Upper lobe of right lung (tissue), 1 donor: ENCODE results near the gene MOV10L1. TPM values are rescaled to one million over a fixed set of nuclear protein-coding genes. Genes with fewer than 3 reads are reported as not detected.
A peak's percentile ranks its signal among the peaks of the same experiment; 100 is the strongest.

ENCODE experiments used
- ATAC-seq: fragments of 200-7000 bp; cut with Tn5 transposase; one replicate; pipeline ENCODE4 v1.9.1; 2020; ENCODE audit warnings: mild to moderate bottlenecking, moderate library complexity
- DNase-seq: peaks from one replicate; pipeline ENCODE4 v3.0.0-alpha.2; 2020
- H3K27ac ChIP-seq: fragments of 200-600 bp; one replicate; pipeline ENCODE4 v1.8.0; 2022
- H3K27me3 ChIP-seq: fragments of 200-600 bp; one replicate; pipeline ENCODE4 v1.8.0; 2022; ENCODE audit warnings: mild to moderate bottlenecking
- H3K36me3 ChIP-seq: fragments of 200-600 bp; one replicate; pipeline ENCODE4 v1.8.0; 2022
- H3K4me1 ChIP-seq: fragments of 200-600 bp; one replicate; pipeline ENCODE4 v1.8.0; 2022
- H3K4me3 ChIP-seq: fragments of 200-600 bp; one replicate; pipeline ENCODE4 v1.8.0; 2022; ENCODE audit warnings: mild to moderate bottlenecking
- H3K9me3 ChIP-seq: fragments of 200-600 bp; one replicate; pipeline ENCODE4 v1.8.0; 2022
- CTCF ChIP-seq: fragments of 200-600 bp; IDR thresholded peaks from one replicate; pipeline ENCODE4 v1.8.0; 2022; ENCODE audit warnings: antibody characterized with exemption
- intact Hi-C: fragments of 100-400 bp; cut with DNase I; formaldehyde crosslinking; loops from one replicate; pipeline ENCODE4 v1.11.0; 2022
- total RNA-seq: library from RNA; stranded (reverse); fragmentation: NEBNext Ultra II Directional; extraction: Animal tissue kit (Norgen Biotek cat#: 25700); gene quantifications from one replicate; pipeline ENCODE4 v1.2.1, GENCODE V29; 2021
- donor health status: DM: no; HTN: yes; CAD: no; lungs with severe emphysema.

MOV10L1 gene
- total RNA-seq, 1 donor from 2014 or later, result 1.2 TPM

- no peak overlapping the region for H3K27ac ChIP-seq
- no peaks in the 10 kb centered on the region for H3K4me1 ChIP-seq
- H3K27me3 ChIP-seq, result no peaks in the 10 kb centered on the region
- no peaks in the 10 kb centered on the region for H3K9me3 ChIP-seq
- TF ChIP-seq CTCF, result no peak
- no peak for DNase-seq
- H3K36me3 ChIP-seq, result no peaks in the 10 kb centered on the region
- no peak overlapping the region for H3K4me3 ChIP-seq
- intact Hi-C loops, result no loop called here
- no peak for ATAC-seq
Observed at GRCh38 chr22:50111056-50111455, 21.2 kb downstream of the MOV10L1 start.

GRCh38 chr22:50112151-50113118 is 22.6 kb downstream of the MOV10L1 start:
- Histone ChIP-seq H3K36me3 (no peaks in the 10 kb centered on the region), H3K4me3 (no peak overlapping the region), H3K9me3 (no peaks in the 10 kb centered on the region), H3K4me1 (no peaks in the 10 kb centered on the region), H3K27ac (no peak overlapping the region), H3K27me3 (no peaks in the 10 kb centered on the region)
- no peak for DNase-seq
- peak; percentile 45 for ATAC-seq
- intact Hi-C loops, result no loop called here
- no peak for TF ChIP-seq CTCF

- DNase-seq, result peak; percentile 76
- Histone ChIP-seq H3K4me1 (peaks cover 6% of the 10 kb centered on the region), H3K36me3 (no peaks in the 10 kb centered on the region), H3K27ac (peak overlapping the region; percentile 43), H3K4me3 (no peak overlapping the region), H3K27me3 (no peaks in the 10 kb centered on the region), H3K9me3 (no peaks in the 10 kb centered on the region)
- no peak for TF ChIP-seq CTCF
- ATAC-seq, result peak; percentile 79
- intact Hi-C loops, result no loop called here
Observed at GRCh38 chr22:50114221-50115021, 24.6 kb downstream of the MOV10L1 start.

GRCh38 chr22:50115693-50116092 is 25.9 kb downstream of the MOV10L1 start:
- DNase-seq, result no peak
- no peak for ATAC-seq
- no peak overlapping the region for H3K27ac ChIP-seq
- intact Hi-C loops, result no loop called here
- H3K4me1 ChIP-seq, result peaks cover 7% of the 10 kb centered on the region
- H3K27me3 ChIP-seq, result no peaks in the 10 kb centered on the region
- no peak for TF ChIP-seq CTCF
- H3K9me3 ChIP-seq, result no peaks in the 10 kb centered on the region
- no peaks in the 10 kb centered on the region for H3K36me3 ChIP-seq
- H3K4me3 ChIP-seq, result no peak overlapping the region

- TF ChIP-seq CTCF, result no peak
- H3K27me3 ChIP-seq, result no peaks in the 10 kb centered on the region
- H3K27ac ChIP-seq, result no peak overlapping the region
- H3K4me1 ChIP-seq, result peaks cover 7% of the 10 kb centered on the region
- intact Hi-C loops, result no loop called here
- peaks cover 1% of the 10 kb centered on the region for H3K9me3 ChIP-seq
- H3K36me3 ChIP-seq, result no peaks in the 10 kb centered on the region
- ATAC-seq (no peak), DNase-seq (no peak)
- H3K4me3 ChIP-seq, result no peak overlapping the region
Observed at GRCh38 chr22:50117168-50117762, 27.5 kb downstream of the MOV10L1 start.
